Measurements from ENCODE around the gene WWOX.

The WWOX gene

DNA sequence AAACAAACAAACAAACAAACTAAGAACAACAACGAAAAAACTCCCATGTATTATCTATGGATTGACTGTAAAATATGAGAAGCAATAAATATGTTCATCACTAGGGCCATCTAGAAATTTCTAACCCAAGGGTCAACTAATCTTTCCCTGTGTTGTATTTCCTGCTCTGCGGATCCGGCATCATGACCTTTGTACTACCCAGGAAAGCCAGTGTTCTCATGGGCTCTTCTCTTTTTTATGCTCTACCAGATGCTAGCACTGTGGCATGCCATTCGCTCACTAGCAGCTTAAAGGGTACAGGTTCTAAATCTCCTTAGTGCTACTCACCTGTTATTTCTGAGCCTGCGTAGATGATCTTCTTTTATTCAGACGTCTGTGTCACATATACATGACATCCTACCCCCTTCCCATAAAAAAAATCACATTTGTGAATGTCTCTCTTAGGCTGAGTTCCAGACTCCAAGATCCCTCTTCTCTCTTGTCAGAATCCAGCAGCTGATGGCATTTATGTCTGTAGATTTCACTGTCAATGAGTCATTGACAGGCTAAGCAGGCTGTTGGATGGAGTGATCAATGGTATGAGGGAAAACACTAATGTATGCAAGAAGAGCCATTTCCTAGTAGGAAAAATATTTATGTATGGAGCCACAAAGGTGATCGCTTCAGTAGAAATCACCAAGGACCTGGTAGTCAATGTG is 100.0 kb downstream of the WWOX start:
- CTCF ChIA-PET: no interaction called here
- DNase-seq (ENCODE audit: low read depth, low spot score): no peak
- POLR2A ChIA-PET: no interaction called here
- TF ChIP-seq, protein P1, sequence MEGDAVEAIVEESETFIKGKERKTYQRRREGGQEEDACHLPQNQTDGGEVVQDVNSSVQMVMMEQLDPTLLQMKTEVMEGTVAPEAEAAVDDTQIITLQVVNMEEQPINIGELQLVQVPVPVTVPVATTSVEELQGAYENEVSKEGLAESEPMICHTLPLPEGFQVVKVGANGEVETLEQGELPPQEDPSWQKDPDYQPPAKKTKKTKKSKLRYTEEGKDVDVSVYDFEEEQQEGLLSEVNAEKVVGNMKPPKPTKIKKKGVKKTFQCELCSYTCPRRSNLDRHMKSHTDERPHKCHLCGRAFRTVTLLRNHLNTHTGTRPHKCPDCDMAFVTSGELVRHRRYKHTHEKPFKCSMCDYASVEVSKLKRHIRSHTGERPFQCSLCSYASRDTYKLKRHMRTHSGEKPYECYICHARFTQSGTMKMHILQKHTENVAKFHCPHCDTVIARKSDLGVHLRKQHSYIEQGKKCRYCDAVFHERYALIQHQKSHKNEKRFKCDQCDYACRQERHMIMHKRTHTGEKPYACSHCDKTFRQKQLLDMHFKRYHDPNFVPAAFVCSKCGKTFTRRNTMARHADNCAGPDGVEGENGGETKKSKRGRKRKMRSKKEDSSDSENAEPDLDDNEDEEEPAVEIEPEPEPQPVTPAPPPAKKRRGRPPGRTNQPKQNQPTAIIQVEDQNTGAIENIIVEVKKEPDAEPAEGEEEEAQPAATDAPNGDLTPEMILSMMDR (IDR thresholded peaks at IDR 0.05; ENCODE audit: insufficient read depth, low read length, missing control alignments): no peak
- no peak overlapping the region for H3K4me3 ChIP-seq (ENCODE audit: low read depth, low read length)

DNA sequence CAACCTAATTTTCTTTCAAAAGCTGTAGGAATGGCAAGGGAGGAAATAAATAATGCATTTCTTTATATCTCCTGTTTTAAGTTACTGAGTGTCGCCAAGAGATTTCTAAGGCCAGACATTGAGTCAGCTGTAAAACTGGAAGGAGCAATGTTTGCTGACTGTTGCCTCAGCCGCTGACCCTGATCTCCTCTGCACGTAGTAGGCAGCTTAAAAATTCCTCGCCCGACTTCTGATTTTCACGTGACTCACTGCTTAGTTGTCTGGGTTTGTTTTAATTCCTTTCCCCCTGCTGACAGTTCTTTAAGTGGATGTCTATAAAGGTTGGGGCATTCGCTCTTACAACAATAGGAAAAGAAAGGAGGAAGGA is 100.6 kb downstream of the WWOX start:
- ChIA-PET POLR2A (no interaction called here), CTCF (no interaction called here)
- TF ChIP-seq, protein P1 (IDR thresholded peaks at IDR 0.05; ENCODE audit: insufficient read depth, low read length, missing control alignments): no peak
- no peak overlapping the region for H3K4me3 ChIP-seq (ENCODE audit: low read depth, low read length)
- DNase-seq (ENCODE audit: low read depth, low spot score): no peak

DNA sequence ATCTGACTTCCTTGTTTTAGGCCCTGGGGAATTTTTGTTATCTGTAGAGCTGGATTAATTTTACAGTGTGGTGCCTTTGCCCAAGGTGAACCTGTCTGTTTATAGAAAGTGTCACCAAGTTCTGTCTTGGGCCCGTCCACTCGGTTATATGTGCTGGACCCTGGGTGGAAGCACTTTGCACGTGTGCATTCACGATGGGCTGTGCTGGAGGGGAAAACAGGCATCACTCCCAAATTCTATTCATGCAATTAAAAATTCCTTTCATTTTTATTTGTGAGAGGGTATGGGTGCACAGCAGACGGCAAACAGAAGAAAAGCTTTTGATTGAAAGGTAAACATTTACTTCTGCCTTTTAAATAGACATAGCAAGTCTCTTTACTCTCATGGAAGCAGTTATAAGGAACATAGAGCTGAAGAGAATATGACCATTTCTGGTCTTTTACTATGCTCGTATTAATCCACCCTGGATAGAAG is 101.2 kb downstream of the WWOX start:
- ChIA-PET POLR2A (no interaction called here), CTCF (no interaction called here)
- no peak for DNase-seq (ENCODE audit: low read depth, low spot score)
- H3K4me3 ChIP-seq (ENCODE audit: low read depth, low read length): no peak overlapping the region
- TF ChIP-seq, protein P1 (IDR thresholded peaks at IDR 0.05; ENCODE audit: insufficient read depth, low read length, missing control alignments): no peak

DNA sequence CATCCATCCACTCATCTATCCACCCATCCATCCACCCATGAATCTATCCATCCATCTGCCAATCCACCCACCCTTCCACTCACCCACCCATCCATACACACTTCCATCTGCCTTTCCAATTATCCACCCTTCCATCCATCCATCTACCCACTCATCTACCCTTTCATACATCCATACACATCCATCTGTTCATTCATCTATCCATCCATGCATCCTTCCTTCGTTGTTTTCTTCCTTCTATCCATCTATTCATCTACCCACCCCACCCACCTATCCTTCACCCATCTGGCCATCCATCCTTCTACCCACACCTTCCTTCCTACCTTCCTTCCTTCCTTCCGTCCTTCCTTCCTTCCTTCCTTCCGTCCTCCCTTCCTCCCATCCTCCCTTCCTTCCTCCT is 106.1 kb downstream of the WWOX start:
- CTCF ChIA-PET: no interaction called here
- TF ChIP-seq, protein P1 (IDR thresholded peaks at IDR 0.05; ENCODE audit: insufficient read depth, low read length, missing control alignments): no peak
- POLR2A ChIA-PET: no interaction called here
- no peak for DNase-seq (ENCODE audit: low read depth, low spot score)
- no peak overlapping the region for H3K4me3 ChIP-seq (ENCODE audit: low read depth, low read length)

DNA sequence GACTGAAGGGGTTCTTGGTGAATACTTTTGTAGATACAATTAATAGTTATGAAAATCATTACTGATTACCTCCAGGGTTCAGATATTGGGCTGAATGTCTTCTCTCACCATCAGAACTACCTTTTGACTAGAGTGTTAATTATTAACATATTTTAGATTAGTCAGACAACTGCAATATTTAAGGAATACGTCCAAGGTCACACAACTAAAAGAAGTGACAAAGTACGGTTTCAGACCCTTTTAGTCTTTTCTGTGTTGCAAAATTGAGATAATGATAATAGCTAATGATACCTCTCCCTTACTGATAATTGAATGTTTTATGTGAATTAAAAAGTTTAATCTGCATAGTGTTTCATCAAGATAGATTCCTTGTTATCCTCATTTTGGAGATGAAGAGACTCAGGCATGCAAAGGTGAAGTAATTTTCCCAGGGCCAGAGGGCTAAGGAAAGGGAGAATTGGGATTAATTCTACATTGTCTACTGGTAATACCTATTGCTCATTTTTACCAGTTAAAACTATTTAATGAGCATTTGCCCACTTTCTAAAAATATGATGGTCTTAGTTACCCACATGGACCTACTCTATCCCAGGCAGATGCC is 107.3 kb downstream of the WWOX start:
- TF ChIP-seq, protein P1 (IDR thresholded peaks at IDR 0.05; ENCODE audit: insufficient read depth, low read length, missing control alignments): no peak
- ChIA-PET CTCF (no interaction called here), POLR2A (no interaction called here)
- no peak overlapping the region for H3K4me3 ChIP-seq (ENCODE audit: low read depth, low read length)
- DNase-seq (ENCODE audit: low read depth, low spot score): no peak

DNA sequence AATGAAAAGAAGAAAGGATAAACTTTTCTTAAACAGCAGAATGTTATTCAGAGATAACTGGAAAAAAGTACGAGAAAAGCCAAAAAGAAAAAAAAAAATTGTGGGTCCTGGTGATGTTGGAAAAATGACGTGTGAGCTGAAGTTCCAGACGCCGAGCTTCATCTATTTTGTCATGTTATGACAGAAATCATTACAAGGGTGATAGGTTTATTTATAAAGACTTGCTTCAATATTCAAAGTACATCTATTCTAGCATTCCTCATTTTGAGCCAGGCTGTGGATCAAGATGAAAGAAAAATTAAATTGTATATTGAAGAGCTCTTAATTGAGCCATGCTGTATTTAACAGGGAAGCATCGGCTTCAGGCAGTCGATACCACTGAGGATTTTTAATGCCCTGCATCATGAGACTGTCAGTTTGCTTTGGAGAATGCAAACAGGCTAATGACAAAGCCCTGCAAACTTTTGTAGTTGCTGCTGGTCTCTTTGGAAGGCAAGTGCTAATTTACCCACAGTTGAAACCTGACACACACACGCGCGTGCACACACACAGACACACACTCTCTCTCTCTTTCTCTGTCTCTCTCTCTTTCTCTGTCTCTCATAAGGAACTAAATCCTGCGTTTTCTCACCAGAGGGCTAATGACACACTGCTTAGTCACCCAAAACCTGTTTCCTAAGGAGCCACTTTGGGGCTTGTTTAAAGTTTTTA is 110.7 kb downstream of the WWOX start:
- no peak for DNase-seq (ENCODE audit: low read depth, low spot score)
- ChIA-PET POLR2A (no interaction called here), CTCF (no interaction called here)
- TF ChIP-seq, protein P1 (IDR thresholded peaks at IDR 0.05; ENCODE audit: insufficient read depth, low read length, missing control alignments): no peak
- no peak overlapping the region for H3K4me3 ChIP-seq (ENCODE audit: low read depth, low read length)

Data from AG04449 (cell line).